Stimulated activated CD8-positive, alpha-beta memory T cell treated with anti-CD3 and anti-CD28 coated beads, Interleukin-7, amount 100 ng/mL, for 24 hours (primary cell): Measurements from ENCODE around the gene NOC3L.
"Not testable (repeated sequence)": the region's sequence is repeated elsewhere in the genome, so short reads cannot be mapped to it uniquely, and the experiment has no call there.

Experiments used
- DNase-seq: peaks from one replicate; pipeline ENCODE4 v3.0.0-alpha.2; 2020; ENCODE audit warnings: low read depth

NOC3L gene, protein sequence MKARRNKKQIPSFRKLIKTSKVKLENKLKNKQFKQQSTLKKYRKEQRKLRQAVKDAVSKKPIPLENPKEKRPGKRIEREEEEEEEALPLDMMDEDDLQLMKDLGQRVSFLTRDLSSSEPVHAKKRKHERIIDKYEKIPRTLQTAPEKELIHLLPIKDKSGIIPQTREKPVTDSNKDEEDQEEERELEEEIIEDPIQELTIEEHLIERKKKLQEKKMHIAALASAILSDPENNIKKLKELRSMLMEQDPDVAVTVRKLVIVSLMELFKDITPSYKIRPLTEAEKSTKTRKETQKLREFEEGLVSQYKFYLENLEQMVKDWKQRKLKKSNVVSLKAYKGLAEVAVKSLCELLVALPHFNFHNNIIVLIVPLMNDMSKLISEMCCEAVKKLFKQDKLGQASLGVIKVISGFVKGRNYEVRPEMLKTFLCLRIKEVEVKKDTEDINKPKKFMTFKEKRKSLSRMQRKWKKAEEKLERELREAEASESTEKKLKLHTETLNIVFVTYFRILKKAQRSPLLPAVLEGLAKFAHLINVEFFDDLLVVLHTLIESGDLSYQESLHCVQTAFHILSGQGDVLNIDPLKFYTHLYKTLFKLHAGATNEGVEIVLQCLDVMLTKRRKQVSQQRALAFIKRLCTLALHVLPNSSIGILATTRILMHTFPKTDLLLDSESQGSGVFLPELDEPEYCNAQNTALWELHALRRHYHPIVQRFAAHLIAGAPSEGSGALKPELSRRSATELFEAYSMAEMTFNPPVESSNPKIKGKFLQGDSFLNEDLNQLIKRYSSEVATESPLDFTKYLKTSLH

DNA sequence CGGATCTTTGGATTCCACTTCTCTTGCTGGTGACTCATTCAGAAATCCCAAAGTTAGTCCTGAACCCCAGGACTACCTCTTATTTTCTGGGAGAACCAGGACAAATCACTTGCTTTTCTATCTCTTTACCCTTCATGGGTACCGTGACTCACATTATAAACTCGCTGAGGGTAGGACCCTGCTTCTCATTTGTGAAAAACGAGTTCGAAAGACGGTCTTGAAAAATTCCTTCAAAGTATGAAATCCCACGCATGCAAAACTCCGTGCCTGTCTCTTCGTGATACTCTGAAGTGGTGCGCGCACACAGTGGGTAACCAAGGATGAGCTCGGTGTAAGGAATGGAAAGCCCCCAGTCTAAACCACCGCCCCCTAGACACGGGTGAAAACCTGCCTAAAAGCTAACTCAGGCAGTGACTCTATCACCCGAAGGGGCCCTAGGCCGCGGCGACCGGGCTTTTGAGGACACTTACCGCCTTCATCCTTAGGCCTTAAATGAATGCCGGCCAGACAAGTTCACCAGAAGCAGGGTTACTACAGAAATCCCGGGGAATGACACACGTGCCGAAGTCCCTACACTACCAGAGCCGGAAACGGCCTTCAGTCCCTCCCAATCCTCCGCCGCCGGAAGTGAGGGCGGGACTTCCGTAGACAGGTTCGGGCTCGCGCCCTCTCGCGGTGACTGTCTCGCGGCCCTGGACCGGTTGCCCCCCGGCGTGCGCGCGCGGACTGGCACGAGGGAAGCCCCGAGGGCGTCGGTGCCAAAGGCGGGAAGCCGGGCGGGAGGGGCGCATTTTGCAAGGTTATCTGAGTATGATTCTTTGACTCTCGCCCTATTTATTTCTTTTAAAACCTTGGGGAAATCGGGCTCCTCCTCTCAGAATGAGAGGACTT, at the start of gene NOC3L:
NOC3L (minus strand) TSS at position 580 of the 891 bp plus-strand sequence; CDS start at position 479, 101 bp downstream.
- peak; percentile 97 for DNase-seq

DNA sequence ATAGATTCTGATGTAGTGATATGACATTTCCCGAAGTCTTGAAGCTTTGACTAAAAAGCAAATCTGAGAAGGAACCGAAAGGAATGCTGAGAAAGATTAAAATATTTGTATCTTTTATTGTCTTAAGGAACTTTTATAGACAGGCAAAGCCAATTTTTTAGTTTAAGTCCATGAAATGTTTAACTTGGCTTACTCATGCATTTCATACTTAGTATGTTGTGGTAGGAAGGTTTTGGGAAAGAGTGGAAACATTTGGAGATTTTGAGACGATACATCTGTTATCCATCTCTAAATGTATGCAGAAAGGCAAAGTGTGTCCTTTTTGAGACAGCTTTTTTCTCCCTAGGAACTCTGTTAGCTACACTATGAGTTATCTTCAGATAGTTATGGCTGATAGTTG, 49.7 kb upstream of the NOC3L start:
- no peak for DNase-seq

DNA sequence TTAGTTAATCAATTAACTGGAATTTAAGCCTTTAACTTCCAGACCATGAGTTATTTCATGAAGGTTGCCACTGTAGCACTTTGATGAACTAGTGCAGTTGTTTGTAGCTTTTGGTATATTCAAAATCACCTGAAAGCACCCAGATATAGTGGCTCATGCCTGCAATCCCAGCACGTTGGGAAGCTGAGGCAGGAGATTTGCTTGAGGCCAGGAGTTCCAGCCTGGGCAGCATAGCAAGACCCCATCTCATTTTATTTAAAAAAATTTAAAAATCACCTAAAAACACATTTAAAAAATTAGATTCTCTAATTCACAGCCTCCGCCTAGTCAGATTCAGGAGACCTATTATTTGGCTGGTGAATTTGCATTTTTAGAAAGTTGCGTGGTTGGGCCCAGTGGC, 48.6 kb upstream of the NOC3L start:
- DNase-seq = no peak

DNA sequence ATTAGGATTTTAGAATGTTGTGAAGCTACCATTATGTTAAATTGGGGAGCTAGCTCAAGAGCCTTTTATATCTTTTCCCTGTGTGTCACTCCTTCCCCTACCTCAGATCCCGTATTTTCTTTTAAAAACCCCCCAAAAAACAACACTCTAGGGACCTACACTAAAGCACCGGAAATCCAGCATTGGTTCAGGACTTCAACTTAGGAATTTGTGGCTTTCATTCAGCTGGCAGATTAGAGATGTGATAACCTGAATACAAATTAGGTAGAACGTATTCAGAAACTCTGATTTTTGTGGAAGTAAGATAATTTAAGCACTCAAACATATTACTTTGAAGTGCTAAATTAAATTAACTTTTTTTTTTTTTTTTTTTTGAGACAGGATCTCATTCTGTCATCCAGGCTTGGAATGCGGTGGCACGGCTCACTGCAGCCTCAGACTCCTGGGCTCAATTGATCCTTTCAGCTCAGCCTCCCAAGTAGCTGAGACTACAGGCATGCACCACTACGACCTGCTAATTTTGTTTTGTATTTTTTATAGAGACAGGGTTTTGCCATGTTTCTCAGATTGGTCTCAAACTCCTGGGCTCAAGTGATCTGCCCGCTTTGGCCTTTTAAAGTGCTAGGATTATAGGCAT, 46.4 kb upstream of the NOC3L start:
- DNase-seq = no peak

DNA sequence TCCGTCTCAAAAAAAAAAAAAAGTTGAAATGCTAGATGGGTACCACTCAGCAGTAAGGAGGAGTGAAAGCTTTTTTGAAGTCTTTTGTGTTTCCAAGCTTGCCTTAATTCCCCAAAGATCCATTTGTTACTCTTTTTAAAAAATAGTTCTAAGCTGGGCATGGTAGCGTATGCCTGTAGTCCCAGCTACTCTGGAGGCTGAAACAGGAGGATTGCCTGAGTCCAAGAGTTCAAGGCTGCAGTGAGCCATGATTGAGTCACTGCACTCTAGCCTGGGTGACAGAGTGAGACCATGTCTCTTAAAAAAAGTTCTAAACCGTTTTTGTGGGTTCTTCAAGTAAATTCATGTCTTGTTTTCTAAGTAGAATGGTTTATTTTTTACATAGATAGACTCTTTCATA, 44.9 kb upstream of the NOC3L start:
- DNase-seq = no peak

DNA sequence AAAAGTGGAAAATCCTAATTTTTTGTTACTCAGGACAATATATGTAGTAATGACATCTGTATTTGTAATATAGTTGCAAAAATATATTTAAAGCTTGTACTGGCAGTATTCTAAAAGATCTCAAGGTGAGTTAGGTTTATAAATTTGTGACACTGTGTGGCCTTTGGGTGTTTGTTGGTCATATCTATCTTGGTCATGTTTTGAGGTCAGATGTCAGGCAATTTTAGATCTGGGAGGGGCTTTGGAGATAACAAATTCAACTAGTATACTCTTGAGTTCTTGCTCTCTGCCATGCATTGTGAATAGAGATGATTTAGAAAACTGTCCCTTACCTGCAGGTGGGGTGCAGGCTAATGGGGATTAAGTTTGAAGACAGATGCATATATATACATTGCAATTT, 42.7 kb upstream of the NOC3L start:
- DNase-seq = no peak

DNA sequence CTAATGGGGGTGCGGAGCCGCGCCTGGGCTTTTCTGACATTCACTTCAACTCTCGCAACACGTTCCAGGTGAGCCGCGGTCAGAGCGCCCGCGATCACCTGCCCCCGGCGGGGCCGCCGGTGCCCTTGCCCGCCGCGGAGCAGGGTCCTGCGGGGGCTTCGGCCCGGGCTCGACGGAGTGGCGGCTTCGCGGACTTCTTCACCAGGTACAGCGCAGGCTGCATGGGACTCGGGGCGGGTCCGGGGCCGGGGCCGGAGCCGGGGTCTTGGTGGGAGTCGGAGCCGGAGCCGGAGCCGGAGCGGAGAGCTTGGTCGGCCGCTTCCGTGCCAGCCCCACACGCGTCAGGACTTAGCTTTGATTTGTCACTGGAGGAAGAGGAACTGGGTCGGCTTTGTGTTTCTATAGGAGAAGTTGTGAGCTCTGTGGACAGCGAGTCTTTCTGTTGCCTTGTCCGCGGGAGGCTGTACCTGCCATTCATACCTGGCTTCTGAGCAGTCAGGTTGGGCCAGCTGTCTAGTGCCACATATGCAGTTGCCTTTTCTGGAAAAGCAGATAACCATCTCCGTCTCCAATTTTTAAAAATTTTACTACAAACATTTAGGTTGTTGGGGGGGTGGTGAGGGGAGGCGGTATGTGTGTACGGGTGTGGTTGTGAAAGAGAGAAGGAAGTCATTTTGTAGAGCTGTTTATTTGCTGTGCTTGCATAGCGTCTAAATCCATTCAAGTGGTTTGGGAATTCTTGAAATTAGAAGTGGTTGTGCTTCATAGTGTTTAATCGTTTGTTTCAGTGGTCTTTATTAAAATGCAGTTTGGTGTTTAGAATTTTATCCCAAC, 40.9 kb upstream of the NOC3L start:
- no peak for DNase-seq

DNA sequence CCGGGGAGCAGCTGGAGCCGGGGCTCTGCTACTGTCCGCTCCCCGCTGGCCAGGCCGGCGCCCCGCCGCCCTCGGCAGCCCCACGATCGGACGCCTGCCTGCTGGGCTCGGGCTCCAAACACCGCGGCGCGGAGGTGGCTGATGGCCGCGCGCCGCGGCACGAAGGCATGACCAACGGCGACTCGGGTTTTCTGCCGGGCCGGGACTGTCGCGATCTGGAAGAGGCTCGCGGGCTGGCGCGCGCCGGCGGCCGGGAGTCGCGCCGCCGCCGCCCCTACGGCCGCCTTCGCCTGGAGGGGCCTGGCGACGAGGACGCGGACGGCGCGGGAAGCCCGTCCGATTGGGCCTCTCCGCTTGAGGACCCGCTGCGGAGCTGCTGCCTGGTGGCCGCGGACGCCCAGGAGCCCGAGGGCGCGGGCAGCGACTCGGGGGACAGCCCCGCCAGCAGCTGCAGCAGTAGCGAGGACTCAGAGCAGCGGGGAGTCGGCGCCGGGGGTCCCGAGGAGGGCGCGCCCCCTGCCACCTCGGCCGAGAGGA, 40.2 kb upstream of the NOC3L start:
- DNase-seq = no peak

DNA sequence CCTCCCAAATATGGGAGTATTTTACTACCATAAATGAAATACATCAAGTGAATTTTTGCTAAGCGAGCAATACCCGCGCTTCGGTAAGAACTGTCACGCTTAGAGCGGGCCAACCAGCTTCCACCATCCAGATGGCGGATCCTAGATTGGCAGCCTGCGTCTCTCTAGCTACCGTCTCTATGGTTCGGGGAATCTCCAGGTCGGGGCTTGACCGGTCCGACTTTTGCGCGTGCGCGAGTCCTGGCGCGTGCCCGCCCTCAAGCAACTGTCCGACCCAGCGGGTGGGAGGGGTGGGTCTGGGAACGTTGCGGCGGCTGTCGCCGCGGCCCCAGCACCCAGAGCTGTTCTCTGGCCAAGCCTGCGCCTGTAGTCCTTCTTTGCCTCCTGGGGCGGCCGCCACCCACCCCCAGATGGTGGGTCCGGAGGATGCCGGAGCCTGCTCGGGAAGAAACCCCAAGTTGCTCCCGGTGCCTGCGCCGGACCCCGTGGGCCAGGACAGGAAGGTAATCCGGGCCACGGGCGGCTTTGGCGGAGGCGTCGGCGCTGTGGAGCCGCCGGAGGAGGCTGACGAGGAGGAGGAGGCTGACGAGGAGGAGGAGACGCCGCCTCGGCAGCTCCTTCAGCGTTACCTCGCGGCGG, 39.6 kb upstream of the NOC3L start, which contains the start of gene TBC1D12:
TBC1D12 (plus strand) TSS at position 338 of the 639 bp plus-strand sequence; CDS start at position 411, 73 bp downstream.
- no peak for DNase-seq

DNA sequence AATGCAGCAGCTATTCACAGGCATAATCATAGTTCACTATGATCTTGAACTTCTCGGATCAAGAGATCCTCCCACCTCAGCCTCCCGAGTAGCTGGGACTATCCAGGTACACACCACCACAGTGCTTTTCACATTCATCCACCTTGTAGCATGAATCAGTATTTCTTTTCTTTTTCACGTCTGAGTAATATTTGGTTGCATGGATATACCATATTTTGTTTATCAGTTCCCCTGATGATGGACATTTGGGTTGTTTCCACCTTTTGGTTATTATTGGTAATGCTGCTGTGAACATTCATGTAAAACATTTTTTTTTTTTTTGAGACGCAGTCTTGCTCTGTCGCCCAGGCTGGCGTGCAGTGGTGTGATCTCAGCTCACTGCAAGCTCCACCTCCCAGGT, 36.0 kb upstream of the NOC3L start:
- no peak for DNase-seq

DNA sequence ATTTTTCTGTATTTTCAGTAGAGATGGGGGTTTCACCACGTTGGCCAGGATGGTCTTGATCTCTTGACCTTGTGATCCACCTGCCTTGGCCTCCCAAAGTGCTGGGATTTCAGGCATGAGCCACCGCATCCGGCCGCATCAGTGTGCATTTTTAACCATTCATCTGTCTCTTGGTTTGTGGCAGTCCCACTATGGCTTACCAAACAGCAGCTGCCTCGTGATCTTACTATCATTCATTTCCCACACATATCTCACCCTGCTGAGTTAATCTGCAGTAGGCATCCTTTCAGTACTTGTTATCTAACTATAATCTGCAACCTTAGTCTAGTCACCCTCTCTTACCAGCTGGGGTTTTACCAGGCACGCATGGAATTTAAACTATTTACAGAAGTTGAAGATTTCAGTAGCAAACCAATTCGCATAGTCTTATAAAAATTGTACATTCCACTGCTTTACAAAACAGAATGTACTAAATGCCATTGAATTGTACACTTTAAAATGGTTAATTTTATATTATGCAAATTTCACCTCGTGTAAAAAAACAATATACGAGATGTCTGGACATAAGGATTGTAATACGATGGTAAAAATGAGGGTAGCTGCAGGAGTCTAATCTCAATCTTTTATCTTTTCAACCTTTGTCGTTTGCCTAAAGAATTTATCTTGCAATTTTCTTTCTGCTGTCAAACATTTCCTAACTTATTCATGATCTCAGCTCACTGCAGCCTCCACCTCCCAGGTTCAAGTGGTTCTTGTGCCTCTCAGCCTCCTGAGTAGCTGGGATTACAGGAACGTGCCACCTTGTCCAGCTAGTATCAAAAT, 35.0 kb upstream of the NOC3L start:
- no peak for DNase-seq

DNA sequence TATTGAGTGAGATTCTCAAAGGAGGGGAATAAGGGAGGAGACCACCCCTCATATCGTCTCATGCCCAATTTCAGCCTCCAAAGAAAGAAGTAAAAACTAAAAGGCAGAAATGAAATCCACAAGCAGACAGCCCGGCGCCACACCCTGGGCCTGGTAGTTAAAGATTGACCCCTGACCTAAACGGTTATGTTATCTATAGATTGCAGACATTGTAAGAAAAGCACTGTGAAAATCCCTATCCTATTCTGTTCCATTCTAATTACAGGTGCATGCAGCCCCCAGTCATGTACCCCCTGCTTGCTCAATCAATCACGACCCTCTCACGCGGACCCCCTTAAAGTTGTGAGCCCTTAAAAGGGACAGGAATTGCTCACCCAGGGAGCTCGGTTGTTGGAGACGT, 29.4 kb upstream of the NOC3L start:
- not testable (repeated sequence) for DNase-seq

DNA sequence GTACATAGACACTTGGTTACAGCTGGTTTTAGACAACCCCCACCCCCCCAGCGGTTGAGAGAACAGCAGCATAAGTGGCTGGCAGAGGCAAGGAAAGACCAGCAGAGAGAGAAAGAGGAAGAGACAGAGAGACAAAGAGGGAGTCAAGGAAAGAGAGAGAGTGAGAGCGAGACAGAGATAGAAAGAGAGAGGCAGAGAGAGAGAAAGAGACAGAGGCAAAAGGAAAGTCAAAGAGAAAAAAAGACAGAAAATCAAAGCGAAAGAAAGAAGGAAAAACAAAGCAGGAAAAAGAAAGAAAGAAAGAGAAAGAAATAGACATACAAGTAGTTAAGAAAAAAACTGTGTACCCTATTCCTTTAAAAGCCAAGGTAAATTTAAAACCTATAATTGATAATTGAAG, 23.0 kb upstream of the NOC3L start:
- not testable (repeated sequence) for DNase-seq

DNA sequence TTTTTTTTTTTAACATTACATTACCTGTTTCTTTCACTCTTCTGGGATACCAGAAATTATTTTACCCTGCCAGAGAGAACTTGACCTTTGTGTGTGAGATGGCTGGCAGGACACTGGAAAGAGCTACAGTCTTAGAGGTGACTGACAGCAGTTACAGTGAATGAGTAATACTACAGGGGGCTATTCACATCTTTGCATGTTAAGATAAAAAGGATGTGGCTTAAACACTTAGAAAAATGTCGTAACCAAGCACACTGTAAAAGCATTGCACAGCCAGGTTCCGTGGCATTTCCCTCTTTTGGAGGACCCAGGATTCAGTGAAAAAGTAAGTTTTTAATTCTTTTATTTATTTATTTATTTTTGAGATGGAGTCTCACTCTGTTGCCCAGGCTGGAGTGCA, 20.8 kb upstream of the NOC3L start:
- DNase-seq = no peak

DNA sequence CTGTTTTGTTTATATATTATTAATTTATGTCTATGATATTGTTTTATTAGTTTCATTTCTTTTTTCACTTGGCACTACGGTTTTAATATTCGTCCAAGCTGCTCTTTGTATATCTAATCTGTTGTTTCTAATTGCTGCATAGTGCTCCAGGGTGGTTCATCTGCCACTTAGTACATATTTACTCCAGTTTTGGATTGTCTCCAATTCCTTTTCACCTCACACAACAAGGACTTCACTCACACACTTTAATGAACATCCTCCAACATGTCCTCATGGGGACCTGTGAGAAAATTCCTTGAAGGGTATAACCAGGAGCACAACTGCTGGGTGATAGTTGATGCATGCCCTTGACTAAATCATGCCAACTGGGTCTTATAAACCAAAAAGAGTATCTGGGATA, 14.1 kb upstream of the NOC3L start:
- DNase-seq = no peak

DNA sequence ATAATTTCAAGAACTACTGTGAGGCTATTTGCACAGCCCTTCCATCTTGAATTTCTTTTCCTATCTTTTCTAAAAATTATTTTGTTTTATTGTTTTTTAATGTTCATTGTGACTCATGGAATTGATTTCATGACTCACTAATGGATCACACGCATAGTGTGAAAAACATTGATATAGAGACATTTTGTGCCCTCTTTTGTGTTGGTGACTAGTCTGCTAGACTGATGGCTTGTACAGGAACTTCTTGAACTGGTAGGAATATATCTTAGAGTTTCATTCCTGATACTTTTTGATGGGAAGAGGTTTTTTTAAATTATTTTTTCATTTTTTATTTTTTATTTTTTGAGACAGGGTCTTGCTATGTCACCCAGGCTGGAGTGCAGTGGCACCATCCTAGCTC, 12.6 kb upstream of the NOC3L start:
- DNase-seq = no peak

DNA sequence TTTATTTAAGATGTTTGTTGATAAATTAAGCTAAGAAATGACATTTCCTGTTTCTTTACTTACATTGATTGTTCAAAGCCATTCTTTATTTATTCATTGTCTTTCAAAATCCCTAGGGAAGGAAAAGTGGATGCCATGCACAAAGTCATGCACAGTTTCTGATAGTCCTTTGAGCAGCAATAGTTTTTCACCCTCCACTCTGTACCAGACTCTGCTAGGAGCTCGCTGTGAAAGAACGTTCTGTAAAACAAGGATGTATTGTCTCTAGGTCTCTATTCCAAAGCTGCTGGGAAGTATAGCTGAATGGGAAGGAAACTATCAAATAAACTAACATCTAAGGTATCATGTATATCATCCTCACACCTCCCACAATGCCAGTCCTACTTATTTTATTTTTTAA, 7.8 kb upstream of the NOC3L start:
- DNase-seq = no peak

DNA sequence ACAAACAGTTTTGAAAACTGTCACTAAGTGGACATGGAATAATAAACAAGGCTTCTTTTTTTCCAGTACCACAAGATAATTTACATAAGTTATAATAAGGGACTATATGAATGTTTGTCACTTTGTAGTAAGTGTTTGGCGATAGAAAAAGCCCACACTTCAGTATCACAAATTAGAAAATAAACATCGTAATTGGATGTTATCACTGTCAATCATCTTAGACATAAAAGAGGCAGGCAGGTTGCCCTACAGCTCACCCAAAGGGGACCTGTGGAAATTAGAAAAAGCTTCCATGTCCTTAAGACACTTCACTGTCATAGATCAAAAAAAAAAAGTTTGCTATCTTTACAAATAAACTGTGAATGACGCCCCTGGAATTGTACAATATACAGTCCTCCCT, 3.6 kb upstream of the NOC3L start:
- DNase-seq = no peak

DNA sequence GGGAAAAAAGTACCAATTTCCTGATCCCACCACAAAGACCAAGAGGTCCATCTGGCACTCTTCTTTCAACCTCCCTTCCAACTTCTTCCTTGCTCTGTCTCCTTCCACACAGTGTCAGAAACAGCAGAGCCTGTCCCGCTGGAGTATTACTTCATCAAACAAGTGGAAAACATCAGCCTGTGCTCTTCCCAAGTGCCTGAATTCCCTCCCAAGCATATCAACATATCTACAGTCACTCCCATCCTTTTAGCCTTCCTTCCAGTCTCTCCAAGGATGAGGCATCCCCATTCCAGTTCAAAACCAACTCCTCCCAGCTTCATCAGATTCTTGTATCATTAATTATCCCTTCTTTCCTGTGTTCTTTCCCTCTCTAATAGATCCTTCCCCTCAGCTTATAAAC, 1.7 kb upstream of the NOC3L start:
- no peak for DNase-seq
